Measurements from ENCODE around the gene CMTM2.

DNA sequence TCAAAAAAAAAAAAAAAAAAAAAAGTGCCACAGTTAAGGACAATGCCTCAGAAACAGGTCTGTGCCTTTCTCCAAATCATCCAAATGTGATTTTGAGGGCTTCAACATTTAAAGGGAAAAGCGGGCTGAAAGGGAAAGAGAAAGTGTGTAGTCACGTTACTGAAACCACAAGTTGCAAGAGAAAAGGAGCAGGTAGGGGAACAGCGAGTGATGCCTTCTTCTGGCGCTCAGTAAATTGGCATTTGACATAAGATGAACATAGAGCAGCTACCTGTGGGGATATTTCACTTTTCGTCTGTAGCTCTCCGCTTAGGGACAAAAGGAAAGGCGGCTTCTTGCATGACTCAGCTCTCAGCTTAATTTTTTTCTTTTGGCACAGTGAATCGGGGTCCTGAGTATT, 11.1 kb downstream of the CMTM2 start:
- TF ChIP-seq, protein P1, sequence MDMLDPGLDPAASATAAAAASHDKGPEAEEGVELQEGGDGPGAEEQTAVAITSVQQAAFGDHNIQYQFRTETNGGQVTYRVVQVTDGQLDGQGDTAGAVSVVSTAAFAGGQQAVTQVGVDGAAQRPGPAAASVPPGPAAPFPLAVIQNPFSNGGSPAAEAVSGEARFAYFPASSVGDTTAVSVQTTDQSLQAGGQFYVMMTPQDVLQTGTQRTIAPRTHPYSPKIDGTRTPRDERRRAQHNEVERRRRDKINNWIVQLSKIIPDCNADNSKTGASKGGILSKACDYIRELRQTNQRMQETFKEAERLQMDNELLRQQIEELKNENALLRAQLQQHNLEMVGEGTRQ (IDR thresholded peaks at IDR 0.05; ENCODE audit: low read depth, low read length) = no peak
- TF ChIP-seq, protein P2, sequence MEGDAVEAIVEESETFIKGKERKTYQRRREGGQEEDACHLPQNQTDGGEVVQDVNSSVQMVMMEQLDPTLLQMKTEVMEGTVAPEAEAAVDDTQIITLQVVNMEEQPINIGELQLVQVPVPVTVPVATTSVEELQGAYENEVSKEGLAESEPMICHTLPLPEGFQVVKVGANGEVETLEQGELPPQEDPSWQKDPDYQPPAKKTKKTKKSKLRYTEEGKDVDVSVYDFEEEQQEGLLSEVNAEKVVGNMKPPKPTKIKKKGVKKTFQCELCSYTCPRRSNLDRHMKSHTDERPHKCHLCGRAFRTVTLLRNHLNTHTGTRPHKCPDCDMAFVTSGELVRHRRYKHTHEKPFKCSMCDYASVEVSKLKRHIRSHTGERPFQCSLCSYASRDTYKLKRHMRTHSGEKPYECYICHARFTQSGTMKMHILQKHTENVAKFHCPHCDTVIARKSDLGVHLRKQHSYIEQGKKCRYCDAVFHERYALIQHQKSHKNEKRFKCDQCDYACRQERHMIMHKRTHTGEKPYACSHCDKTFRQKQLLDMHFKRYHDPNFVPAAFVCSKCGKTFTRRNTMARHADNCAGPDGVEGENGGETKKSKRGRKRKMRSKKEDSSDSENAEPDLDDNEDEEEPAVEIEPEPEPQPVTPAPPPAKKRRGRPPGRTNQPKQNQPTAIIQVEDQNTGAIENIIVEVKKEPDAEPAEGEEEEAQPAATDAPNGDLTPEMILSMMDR (conservative IDR thresholded peaks at IDR 0.05; ENCODE audit: low read depth, low read length) = no peak
